HG02798 (cell line): Measurements from ENCODE around the gene CLEC3B.
"Not testable (repeated sequence)": the region's sequence is repeated elsewhere in the genome, so short reads cannot be mapped to it uniquely, and the experiment has no call there.

Experiments
- ATAC-seq: cut with Tn5 transposase; IDR thresholded peaks from one replicate; pipeline ENCODE4 v1.9.1; 2021; ENCODE audit warnings: mild to moderate bottlenecking; ENCODE audit not compliant: unreplicated experiment, poor library complexity

CLEC3B gene

DNA sequence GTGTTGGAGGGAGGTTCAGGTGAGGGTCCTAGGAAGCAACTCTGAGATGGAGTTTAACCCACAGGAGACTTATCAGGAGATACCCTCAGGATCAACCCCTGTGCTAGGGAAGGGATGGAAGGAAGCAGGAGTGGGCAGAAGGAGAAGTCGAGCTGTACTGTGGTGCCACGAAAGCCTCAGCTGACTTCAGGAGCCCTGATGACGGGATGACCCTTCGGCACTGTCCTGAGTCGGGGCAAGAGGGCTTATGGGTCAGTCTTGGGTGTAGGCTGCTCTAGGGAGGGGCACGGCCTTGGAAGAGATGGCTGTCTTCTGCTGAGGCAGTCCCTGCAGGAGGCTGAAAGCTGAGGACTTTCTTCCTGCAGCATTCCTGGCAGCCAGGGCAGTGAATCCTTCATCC lies 7.7 kb downstream of the CLEC3B start:
- no peak for ATAC-seq

DNA sequence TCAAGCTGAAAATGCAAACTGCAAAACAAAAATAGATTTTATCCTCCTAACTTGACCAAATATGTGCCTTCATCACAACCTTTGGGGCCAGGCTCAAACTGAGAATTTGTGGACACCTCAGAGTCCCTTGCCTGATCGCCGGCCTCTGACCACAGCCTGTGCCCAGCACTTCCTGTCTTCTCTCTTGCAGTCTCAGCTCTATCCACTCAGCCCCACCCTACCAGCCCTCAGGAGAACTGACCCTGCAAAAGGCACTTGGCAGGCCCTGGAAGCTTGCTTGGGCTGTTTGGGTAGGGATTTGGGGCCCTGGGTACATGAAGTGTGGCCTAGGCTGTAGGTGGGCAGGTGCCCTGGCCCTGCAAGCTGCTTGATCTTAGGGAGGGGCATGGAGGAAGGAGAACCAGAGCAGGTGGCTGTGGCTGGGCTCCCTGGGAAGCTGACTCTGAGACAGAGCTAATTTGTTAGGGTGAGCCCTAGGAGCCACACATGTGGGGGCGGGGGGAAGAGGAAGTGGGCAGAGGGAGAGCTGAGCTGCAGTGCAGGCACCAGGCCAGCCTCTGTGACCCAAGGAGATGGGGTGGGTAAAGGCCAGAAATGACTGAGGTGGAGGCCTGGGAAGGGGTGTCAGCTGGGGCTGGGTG lies 8.6 kb downstream of the CLEC3B start:
- no peak for ATAC-seq

DNA sequence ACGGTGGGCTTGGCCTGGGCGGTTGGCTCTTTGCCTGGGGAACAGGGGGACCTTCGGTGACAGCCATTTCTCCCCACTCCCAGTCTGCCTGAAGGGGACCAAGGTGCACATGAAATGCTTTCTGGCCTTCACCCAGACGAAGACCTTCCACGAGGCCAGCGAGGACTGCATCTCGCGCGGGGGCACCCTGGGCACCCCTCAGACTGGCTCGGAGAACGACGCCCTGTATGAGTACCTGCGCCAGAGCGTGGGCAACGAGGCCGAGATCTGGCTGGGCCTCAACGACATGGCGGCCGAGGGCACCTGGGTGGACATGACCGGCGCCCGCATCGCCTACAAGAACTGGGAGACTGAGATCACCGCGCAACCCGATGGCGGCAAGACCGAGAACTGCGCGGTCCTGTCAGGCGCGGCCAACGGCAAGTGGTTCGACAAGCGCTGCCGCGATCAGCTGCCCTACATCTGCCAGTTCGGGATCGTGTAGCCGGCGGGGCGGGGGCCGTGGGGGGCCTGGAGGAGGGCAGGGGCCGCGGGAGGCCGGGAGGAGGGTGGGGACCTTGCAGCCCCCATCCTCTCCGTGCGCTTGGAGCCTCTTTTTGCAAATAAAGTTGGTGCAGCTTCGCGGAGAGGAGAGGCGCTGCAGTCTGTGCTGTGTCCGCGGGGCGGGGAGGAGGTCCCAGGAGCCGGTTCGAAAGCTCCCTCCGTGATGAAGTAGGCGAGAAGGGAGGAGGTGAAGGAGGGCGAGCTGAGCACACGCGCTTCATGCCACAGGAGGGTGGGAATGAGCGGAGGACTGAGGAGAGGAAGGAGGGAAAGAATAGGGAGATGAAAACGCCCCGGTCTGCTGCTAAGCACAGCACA lies 9.6 kb downstream of the CLEC3B start:
- ATAC-seq, result no peak

GRCh38 chr3:45037720-45038455 lies 11.8 kb downstream of the CLEC3B start:
- ATAC-seq, result peak; percentile 80

- no peak for ATAC-seq
Measured at GRCh38 chr3:45041666-45042065, 15.6 kb downstream of the CLEC3B start.

DNA sequence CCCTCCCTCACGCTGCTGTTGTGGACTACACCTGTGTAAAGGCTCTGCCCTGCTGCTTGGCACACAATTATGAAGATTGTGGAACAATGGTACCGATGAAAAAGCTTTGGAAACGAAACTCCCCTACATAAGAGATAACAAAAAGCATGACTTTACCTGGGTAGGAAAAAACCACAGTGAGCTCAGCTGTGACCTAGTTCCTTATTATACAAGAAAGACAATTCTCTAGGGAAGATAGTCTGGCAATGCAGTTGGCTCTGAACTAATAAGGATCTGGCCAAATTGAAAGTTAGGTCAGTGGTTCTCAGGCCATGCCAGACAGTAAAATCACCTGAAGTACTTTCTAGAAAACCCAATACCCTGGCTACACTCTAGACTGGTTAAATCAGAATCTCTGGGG lies 16.1 kb downstream of the CLEC3B start:
- ATAC-seq, result no peak

- ATAC-seq, result no peak
Measured at GRCh38 chr3:45043728-45044299, 17.7 kb downstream of the CLEC3B start.

- ATAC-seq, result no peak
Measured at GRCh38 chr3:45048244-45048643, 22.1 kb downstream of the CLEC3B start.

GRCh38 chr3:45049807-45050206 lies 23.7 kb downstream of the CLEC3B start:
- no peak for ATAC-seq

GRCh38 chr3:45051685-45052084 lies 25.6 kb downstream of the CLEC3B start:
- ATAC-seq, result no peak

- not testable (repeated sequence) for ATAC-seq
Measured at GRCh38 chr3:45053805-45054195, 27.7 kb downstream of the CLEC3B start.

DNA sequence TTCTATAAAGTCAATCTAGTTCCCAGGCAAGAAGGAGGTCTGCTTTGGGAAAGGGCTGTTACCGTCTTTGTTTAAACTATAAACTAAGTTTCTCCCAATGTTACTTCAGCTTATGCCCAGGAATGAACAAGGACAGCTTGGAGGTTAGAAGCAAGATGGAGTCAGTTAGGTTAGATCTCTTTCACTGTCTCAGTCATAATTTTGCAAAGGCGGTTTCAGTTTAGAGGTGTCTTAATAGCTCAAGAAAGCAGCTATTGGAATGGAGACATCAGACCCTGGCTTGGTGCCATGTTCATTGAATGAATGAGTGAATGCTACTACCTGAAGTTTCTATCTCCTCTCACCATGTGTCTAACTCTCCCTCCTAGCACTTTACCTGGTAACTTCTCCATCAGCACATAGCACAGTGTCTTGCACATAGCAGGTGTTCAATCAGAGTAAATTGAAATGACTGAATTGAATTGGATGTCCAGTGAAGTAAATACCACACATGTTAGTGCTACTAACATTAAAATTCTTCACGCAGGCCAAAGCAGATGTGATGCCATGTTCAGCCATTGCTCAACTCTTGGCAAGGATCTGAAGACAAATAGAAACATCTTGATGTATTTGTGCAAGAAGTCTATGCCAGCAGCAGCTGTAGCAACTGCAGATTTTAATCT lies 28.2 kb downstream of the CLEC3B start:
- ATAC-seq, result no peak

- no peak for ATAC-seq
Measured at GRCh38 chr3:45055032-45055410, 28.9 kb downstream of the CLEC3B start.

DNA sequence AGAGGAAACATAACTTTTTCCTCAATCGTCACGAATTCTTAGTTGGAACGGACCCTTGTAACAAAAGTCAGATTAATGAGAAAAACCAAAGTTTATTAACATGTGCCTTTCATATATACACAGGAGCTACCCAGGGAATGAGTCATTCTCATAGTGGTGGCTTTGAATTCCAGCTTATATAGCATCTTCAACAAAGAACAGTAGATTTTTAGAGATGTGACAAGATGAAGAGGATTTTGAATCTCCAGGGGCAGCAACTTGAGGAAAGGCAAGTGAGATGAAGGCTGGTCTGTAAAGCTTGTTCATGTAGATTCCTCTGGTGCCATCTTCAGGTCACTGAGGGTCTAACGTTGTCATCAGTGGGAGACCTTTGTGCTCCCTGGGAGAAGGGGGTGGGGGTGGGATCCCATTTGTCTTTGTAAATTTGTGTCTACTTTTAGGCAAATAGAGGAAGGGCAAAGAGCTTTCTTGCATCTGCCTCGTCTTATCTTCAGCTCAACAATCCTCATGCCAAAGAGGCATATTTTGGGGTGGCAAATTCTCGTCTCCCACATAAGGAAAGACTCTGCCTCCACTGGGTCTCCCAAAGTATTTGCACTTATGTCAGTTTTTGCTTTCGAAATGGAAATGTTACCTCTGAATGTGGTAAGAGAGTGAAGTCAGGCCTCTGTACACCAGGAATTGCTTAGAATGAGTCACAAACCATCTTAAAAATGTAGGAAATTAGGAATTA lies 29.5 kb downstream of the CLEC3B start:
- ATAC-seq, result no peak

DNA sequence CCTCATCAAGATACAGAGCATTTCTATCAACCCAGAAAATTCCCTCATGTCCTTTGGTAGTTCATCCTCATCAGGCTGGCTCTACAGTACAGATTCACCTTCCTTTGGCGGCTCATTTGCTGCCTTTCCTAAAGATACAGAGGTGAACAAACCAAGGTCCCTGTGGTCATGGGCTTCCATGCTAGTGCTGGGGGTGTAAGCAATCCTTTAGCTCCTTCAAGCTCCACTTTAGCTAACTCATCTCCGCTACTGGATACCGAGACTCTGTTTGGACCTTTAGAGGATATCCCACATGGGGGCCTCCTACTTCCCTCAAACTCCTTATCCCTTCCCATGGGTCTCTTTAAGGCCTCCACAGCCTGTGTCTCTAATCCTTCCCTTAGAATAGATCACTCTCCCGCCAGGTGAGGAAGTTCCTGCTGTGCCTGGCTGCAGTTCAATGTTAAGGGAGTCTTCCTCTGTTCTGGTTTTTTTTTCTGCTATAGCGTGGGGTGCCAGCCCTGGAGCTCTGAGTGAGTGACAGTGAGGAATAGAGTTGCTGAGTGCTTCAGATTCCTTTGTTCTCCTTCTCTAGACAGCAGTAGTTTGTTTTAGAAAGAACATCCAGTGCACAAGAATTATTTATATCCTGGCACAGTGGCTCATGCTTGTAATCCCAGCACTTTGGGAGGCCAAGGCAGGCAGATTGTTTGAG lies 30.7 kb downstream of the CLEC3B start:
- no peak for ATAC-seq

- ATAC-seq, result no peak
Measured at GRCh38 chr3:45057557-45057956, 31.5 kb downstream of the CLEC3B start.

DNA sequence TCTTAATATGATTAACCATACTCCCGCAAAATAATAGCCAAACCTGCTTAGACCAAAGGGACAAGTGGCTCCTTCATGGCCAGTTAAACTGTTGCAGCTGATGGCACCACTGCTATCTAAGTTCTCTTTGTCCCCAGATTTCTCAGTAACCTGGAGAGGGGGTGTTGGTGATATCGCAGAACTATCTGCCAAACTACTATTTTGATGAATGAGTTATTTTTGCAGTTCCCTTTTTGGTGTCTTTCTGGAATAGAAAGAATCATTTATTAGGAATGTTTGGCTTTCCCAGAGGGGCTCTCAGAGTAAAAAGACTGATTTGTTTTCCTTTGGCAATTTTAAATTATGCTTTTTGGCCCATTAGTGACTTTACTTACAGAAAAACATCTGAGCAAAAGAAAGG lies 33.0 kb downstream of the CLEC3B start:
- no peak for ATAC-seq

DNA sequence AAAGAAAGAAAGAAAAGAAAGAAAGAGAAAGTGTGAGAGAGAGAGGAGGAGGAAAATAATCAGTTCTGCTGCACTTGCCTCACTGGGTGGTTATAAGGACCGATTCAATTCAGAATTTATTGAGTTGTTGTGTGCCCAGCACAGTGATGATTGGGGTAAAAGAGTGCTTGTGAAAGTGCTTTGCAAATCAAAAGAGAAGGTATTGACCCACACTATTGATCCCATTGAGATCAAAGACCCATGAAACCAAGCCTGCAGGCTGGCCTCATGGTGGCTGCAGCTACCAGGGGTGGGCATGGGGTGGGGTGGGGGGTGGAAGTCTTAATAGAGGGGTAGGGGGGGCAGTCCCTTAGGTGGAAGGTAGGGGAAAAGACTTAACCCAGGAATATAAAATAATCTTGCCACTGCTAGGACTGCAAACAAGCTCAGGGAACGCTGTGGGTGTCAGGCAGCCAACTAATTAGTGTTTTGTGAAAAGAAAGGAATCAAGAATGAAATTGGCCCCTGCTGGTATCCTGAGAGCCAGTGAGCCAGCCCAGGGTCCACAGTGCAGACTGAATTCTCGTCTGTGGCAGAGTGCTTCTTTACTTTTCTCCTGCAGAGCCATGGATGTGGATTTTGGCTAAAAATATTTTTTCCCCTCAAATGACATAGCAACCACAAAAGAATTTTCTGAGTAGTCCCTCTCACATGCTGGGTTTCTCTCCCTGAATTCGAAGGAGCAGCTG lies 34.2 kb downstream of the CLEC3B start:
- no peak for ATAC-seq

DNA sequence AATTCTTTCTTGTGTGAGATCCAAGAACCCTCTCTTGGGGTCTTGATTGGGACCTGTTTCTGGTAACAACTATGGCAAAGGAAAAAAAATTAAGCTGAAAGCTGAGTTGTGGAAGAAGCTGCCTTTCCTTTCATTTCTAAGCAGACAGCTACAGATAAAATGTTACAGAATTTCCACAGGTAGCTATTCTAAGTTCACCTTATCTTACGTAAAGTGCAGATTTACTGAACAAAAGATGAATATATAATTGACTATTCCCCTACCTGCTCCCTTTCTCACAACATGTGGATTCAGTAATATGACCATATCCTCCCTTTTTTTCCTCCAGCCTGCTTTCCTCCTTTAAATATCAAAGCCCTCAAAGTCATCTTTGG lies 36.6 kb downstream of the CLEC3B start:
- ATAC-seq, result no peak
